SHP77 (cell line): ENCODE data around the gene TGM6.

Experiments used
- DNase-seq, 2 experiments: peaks; one replicate each; lab custom pipeline; 2025; lab: John Stamatoyannopoulos, UW

TGM6 gene

GRCh38 chr20:2364044-2364443 lies 16.7 kb upstream of the TGM6 start:
- no peak for DNase-seq

GRCh38 chr20:2365091-2365490 lies 15.6 kb upstream of the TGM6 start:
- DNase-seq, result no peak

GRCh38 chr20:2365666-2366065 lies 15.0 kb upstream of the TGM6 start:
- no peak for DNase-seq

- DNase-seq, result no peak
Observed at GRCh38 chr20:2368621-2369020, 12.1 kb upstream of the TGM6 start.

- DNase-seq, result no peak
Observed at GRCh38 chr20:2373098-2373497, 7.6 kb upstream of the TGM6 start.

- no peak for DNase-seq
Observed at GRCh38 chr20:2374346-2375125, 6.2 kb upstream of the TGM6 start.

- DNase-seq, result no peak
Observed at GRCh38 chr20:2378893-2379292, 1.8 kb upstream of the TGM6 start.

GRCh38 chr20:2379511-2380229 lies 1.0 kb upstream of the TGM6 start:
- no peak for DNase-seq

- DNase-seq, result no peak
Observed at GRCh38 chr20:2381303-2381702, 602 bp downstream of the TGM6 start.

- no peak for DNase-seq
Observed at GRCh38 chr20:2382833-2383232, 2.1 kb downstream of the TGM6 start.

GRCh38 chr20:2385026-2385425 lies 4.3 kb downstream of the TGM6 start:
- no peak for DNase-seq

GRCh38 chr20:2385496-2385895 lies 4.8 kb downstream of the TGM6 start:
- no peak for DNase-seq

GRCh38 chr20:2386516-2387179 lies 5.9 kb downstream of the TGM6 start:
- DNase-seq, result no peak

GRCh38 chr20:2387180-2387577 lies 6.5 kb downstream of the TGM6 start:
- DNase-seq, result peak; percentile 5 to 45

GRCh38 chr20:2387580-2387979 lies 6.9 kb downstream of the TGM6 start:
- no peak for DNase-seq

- DNase-seq, result no peak
Observed at GRCh38 chr20:2390951-2391675, 10.4 kb downstream of the TGM6 start.

- no peak for DNase-seq
Observed at GRCh38 chr20:2394411-2395055, 13.8 kb downstream of the TGM6 start.

- DNase-seq, result no peak
Observed at GRCh38 chr20:2395136-2395535, 14.4 kb downstream of the TGM6 start.

- no peak for DNase-seq
Observed at GRCh38 chr20:2396241-2396814, 15.6 kb downstream of the TGM6 start.

GRCh38 chr20:2397091-2397490 lies 16.4 kb downstream of the TGM6 start:
- no peak for DNase-seq

GRCh38 chr20:2397595-2398145 lies 17.0 kb downstream of the TGM6 start:
- DNase-seq, result no peak
